ENCODE measurements around the gene PTCH2.

DNA sequence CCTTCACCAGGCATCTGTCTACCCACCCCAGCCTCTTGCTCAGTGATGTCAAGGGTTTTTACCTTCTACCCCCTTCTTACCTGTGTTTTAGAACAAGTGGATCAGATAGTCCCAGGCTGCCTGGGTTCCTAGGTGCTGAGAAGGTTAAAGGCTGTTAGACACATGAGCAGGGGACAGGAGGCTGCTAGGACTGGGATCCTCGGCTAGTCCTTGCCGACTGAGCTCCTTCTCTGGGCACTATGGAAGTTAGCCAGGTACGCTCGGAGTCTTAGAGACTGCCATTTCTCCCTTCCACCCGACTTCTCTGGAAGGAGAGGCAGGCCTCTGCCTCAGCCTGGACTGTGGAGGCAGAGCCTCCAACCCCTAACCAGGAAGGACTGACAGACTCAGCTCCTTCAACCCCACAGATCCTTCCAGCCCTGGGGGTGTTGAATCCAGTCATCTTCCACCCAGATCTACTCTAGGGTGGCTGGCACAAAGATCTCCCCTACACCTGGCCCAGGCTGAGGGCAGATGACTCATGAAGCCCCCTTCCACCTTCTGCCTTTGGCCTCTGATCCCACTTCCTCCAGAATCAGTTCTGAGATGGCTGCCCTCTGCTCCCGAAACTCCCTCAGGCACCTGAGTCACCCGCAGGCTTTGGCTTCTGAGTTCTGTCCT is 36.2 kb downstream of the PTCH2 start, which contains the start of gene DYNLT4:
- TF ChIP-seq, protein P1, sequence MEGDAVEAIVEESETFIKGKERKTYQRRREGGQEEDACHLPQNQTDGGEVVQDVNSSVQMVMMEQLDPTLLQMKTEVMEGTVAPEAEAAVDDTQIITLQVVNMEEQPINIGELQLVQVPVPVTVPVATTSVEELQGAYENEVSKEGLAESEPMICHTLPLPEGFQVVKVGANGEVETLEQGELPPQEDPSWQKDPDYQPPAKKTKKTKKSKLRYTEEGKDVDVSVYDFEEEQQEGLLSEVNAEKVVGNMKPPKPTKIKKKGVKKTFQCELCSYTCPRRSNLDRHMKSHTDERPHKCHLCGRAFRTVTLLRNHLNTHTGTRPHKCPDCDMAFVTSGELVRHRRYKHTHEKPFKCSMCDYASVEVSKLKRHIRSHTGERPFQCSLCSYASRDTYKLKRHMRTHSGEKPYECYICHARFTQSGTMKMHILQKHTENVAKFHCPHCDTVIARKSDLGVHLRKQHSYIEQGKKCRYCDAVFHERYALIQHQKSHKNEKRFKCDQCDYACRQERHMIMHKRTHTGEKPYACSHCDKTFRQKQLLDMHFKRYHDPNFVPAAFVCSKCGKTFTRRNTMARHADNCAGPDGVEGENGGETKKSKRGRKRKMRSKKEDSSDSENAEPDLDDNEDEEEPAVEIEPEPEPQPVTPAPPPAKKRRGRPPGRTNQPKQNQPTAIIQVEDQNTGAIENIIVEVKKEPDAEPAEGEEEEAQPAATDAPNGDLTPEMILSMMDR (IDR thresholded peaks at IDR 0.05), result no peak
- peak in 1 of 3 donors; percentile 69 for TF ChIP-seq POLR2AphosphoS5 (IDR thresholded peaks at IDR 0.05)

All from transverse colon (tissue), 4 donors.